Type B pancreatic cell (in vitro differentiated cells): ENCODE results near the gene TFAM. TPM values are rescaled to one million over a fixed set of nuclear protein-coding genes. Genes with fewer than 3 reads are reported as not detected.
"Not testable (repeated sequence)": the region's sequence is repeated elsewhere in the genome, so short reads cannot be mapped to it uniquely, and the experiment has no call there.

Experiments
- DNase-seq: peaks from one replicate; pipeline ENCODE4 v3.0.0; 2021; ENCODE audit warnings: mixed read lengths; ENCODE audit not compliant: unreplicated experiment; ENCODE audit errors: extremely low spot score
- H3K27ac Mint-ChIP-seq: 2 replicates; pipeline ENCODE4 v1.8.0; 2021; ENCODE audit warnings: mild to moderate bottlenecking, mixed read lengths
- H3K27me3 Mint-ChIP-seq: 2 replicates; pipeline ENCODE4 v1.8.0; 2021; ENCODE audit warnings: mixed read lengths
- H3K36me3 Mint-ChIP-seq: 2 replicates; pipeline ENCODE4 v1.8.0; 2021; ENCODE audit warnings: mixed read lengths
- H3K4me1 Mint-ChIP-seq: one replicate; pipeline ENCODE4 v1.8.0; 2021; ENCODE audit warnings: mixed read lengths; ENCODE audit not compliant: unreplicated experiment
- H3K4me3 Mint-ChIP-seq: 2 replicates; pipeline ENCODE4 v1.8.0; 2021; ENCODE audit warnings: mild to moderate bottlenecking, mixed read lengths
- H3K9me3 Mint-ChIP-seq: 2 replicates; pipeline ENCODE4 v1.8.0; 2021; ENCODE audit warnings: mixed read lengths
- CTCF ChIP-seq: fragments of 200-600 bp; sonication (generic); conservative IDR thresholded peaks from 2 replicates; pipeline ENCODE4 v1.5.0; 2021; ENCODE audit warnings: antibody characterized with exemption, mild to moderate bottlenecking
- total RNA-seq: library from RNA; stranded (reverse); gene quantifications from 2 replicates; pipeline ENCODE4 v1.2.1, GENCODE V29; 2021; ENCODE audit warnings: low replicate concordance

TFAM gene
- total RNA-seq, 1 donor from 2014 or later: 64.8 TPM

GRCh38 chr10:58424176-58424575 is 39.0 kb downstream of the TFAM start:
- H3K36me3 Mint-ChIP-seq: no peaks in the 10 kb centered on the region
- peaks cover 15% of the 10 kb centered on the region for H3K9me3 Mint-ChIP-seq
- H3K27me3 Mint-ChIP-seq: no peaks in the 10 kb centered on the region
- no peak overlapping the region for H3K27ac Mint-ChIP-seq
- no peaks in the 10 kb centered on the region for H3K4me1 Mint-ChIP-seq
- no peak for DNase-seq
- TF ChIP-seq CTCF: no peak
- H3K4me3 Mint-ChIP-seq: no peak overlapping the region

GRCh38 chr10:58428436-58428835 is 43.2 kb downstream of the TFAM start:
- H3K4me3 Mint-ChIP-seq, H3K27ac Mint-ChIP-seq, H3K4me1 Mint-ChIP-seq, H3K27me3 Mint-ChIP-seq, H3K36me3 Mint-ChIP-seq, DNase-seq: not testable (repeated sequence)
- H3K9me3 Mint-ChIP-seq: peaks cover 10% of the 10 kb centered on the region

GRCh38 chr10:58431903-58432302 is 46.7 kb downstream of the TFAM start:
- no peak for TF ChIP-seq CTCF
- H3K27ac Mint-ChIP-seq: no peak overlapping the region
- no peak for DNase-seq
- H3K27me3 Mint-ChIP-seq: no peaks in the 10 kb centered on the region
- peaks cover 2% of the 10 kb centered on the region for H3K9me3 Mint-ChIP-seq
- H3K4me3 Mint-ChIP-seq: no peak overlapping the region
- peaks cover 13% of the 10 kb centered on the region for H3K4me1 Mint-ChIP-seq
- H3K36me3 Mint-ChIP-seq: no peaks in the 10 kb centered on the region

GRCh38 chr10:58433066-58433465 is 47.9 kb downstream of the TFAM start:
- H3K4me1 Mint-ChIP-seq: peaks cover 13% of the 10 kb centered on the region
- no peak overlapping the region for H3K27ac Mint-ChIP-seq
- no peak for TF ChIP-seq CTCF
- no peak overlapping the region for H3K4me3 Mint-ChIP-seq
- no peak for DNase-seq
- no peaks in the 10 kb centered on the region for H3K9me3 Mint-ChIP-seq
- no peaks in the 10 kb centered on the region for H3K36me3 Mint-ChIP-seq
- H3K27me3 Mint-ChIP-seq: no peaks in the 10 kb centered on the region

- no peak for TF ChIP-seq CTCF
- Mint-ChIP-seq H3K27ac (no peak overlapping the region), H3K4me3 (no peak overlapping the region), H3K9me3 (no peaks in the 10 kb centered on the region), H3K36me3 (no peaks in the 10 kb centered on the region), H3K27me3 (no peaks in the 10 kb centered on the region), H3K4me1 (peaks cover 13% of the 10 kb centered on the region)
- DNase-seq: no peak
These were observed 48.4 kb downstream of the TFAM start for GRCh38 chr10:58433571-58433970.

GRCh38 chr10:58435297-58435985 is 50.2 kb downstream of the TFAM start:
- TF ChIP-seq CTCF: no peak
- H3K4me1 Mint-ChIP-seq: peaks cover 13% of the 10 kb centered on the region
- peak overlapping the region; percentile 15 for H3K27ac Mint-ChIP-seq
- peak overlapping the region; percentile 34 for H3K4me3 Mint-ChIP-seq
- H3K27me3 Mint-ChIP-seq: no peaks in the 10 kb centered on the region
- H3K36me3 Mint-ChIP-seq: no peaks in the 10 kb centered on the region
- no peak for DNase-seq
- H3K9me3 Mint-ChIP-seq: peaks cover 9% of the 10 kb centered on the region
